Measurements from ENCODE around the gene TNFSF9. TPM values are rescaled to one million over a fixed set of nuclear protein-coding genes. Genes with fewer than 3 reads are reported as not detected.

Gene TNFSF9
- total RNA-seq, 1 donor from 2014 or later, result 0.28 TPM

DNA sequence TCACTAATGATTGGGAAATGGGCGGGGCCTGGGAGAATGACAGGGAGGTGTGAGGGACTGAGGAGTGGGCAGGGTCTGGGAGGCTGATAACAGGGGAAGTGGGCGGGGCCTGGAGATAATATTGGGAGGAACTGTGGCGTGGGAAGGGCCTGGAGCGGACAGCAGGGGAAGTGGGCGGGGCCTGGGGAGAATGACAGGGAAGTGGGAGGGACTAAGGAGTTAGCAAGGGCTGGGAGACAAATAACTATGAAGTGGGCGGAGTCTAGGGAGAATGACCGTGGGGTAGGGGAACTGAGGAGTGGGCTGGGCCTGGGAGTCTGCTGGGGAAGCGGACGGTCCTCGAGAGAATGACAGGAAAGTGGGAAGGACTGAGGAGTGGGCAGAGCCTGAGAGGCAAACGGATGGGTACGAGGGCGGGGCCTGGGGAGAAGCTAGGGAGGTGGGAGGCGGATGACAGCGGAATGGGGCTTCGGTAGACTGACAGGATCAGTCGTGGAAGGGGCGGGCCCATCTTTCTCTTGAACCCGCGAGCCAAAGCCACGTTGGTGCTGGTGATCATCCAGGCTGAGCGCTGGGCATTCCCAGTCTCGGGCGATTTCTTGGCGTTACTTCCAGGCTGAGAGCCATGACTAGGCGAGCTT, 14.7 kb upstream of the TNFSF9 start:
- Histone ChIP-seq H3K27ac (no peak overlapping the region), H2AFZ (replicated peaks) (peak overlapping the region; percentile 63), H3K36me3 (no peaks in the 10 kb centered on the region), H4K20me1 (ENCODE audit: low read depth) (no peaks in the 10 kb centered on the region), H3K27me3 (no peaks in the 10 kb centered on the region), H3K4me2 (peak overlapping the region; percentile 79), H3F3A (ENCODE audit: low read depth) (no peaks in the 10 kb centered on the region), H3K9me3 (ENCODE audit: low read depth) (no peaks in the 10 kb centered on the region), H3K9ac (no peak overlapping the region), H3K79me2 (ENCODE audit: low read depth) (no peaks in the 10 kb centered on the region), H3K4me3 (peak overlapping the region; percentile 48), H3K4me1 (no peaks in the 10 kb centered on the region)
- Mint-ChIP-seq H3K27me3 (ENCODE audit: insufficient read depth, low read depth) (peaks cover 19% of the 10 kb centered on the region), H3K4me1 (peaks cover 27% of the 10 kb centered on the region), H3K27ac (peak overlapping the region; percentile 44), H3K9me3 (no peaks in the 10 kb centered on the region), H3K36me3 (no peaks in the 10 kb centered on the region), H3K4me3 (peak overlapping the region; percentile 87)
- no peak for TF ChIP-seq EZH2phosphoT487 (IDR thresholded peaks at IDR 0.05)
- TF ChIP-seq, protein P1, sequence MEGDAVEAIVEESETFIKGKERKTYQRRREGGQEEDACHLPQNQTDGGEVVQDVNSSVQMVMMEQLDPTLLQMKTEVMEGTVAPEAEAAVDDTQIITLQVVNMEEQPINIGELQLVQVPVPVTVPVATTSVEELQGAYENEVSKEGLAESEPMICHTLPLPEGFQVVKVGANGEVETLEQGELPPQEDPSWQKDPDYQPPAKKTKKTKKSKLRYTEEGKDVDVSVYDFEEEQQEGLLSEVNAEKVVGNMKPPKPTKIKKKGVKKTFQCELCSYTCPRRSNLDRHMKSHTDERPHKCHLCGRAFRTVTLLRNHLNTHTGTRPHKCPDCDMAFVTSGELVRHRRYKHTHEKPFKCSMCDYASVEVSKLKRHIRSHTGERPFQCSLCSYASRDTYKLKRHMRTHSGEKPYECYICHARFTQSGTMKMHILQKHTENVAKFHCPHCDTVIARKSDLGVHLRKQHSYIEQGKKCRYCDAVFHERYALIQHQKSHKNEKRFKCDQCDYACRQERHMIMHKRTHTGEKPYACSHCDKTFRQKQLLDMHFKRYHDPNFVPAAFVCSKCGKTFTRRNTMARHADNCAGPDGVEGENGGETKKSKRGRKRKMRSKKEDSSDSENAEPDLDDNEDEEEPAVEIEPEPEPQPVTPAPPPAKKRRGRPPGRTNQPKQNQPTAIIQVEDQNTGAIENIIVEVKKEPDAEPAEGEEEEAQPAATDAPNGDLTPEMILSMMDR (IDR thresholded peaks at IDR 0.05), result no peak
- no peak for TF ChIP-seq EZH2 (IDR thresholded peaks at IDR 0.05)
- DNase-seq (ENCODE audit: low spot score), result peak; percentile 96

DNA sequence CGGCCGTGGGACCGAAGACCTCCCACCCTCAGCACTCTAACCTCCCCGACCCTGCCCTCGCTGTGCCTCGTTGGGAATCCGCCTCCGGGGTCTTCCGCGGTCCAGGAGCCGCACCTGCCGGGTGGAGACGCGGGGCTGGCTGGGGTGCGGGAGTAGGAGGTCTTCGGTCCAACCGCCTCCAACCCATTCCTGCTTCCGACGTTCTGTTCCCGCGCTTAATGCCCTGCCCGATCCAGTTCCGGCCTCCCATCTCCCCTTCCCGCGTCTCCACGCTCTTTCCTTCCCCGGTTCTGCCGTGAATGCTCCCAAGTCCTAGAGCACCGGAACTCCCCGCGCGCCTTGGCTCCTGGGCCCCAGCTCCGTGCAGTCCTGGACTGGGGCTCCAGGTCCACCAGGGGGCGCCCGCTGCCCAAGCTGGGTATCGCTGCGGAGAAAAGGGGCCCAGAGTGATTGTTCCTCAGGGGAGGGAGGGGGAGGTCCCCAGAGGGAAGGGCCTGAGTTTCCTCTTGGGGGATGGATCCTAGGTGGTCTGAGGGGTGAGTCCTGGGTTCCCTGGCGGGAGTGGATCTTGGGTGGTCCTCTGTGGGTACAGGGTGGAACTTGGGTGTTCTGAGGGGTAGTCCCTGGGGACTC, 14.1 kb upstream of the TNFSF9 start:
- H3K27ac ChIP-seq, result no peak overlapping the region
- H3K36me3 ChIP-seq, result no peaks in the 10 kb centered on the region
- H3K4me3 ChIP-seq, result peak overlapping the region; percentile 48
- H3K4me1 ChIP-seq, result no peaks in the 10 kb centered on the region
- Mint-ChIP-seq H3K4me3 (peak overlapping the region; percentile 87), H3K9me3 (no peaks in the 10 kb centered on the region), H3K27ac (no peak overlapping the region), H3K36me3 (no peaks in the 10 kb centered on the region), H3K27me3 (ENCODE audit: insufficient read depth, low read depth) (peaks cover 19% of the 10 kb centered on the region), H3K4me1 (peaks cover 27% of the 10 kb centered on the region)
- DNase-seq (ENCODE audit: low spot score), result peak; percentile 96
- no peaks in the 10 kb centered on the region for H4K20me1 ChIP-seq (ENCODE audit: low read depth)
- no peaks in the 10 kb centered on the region for H3K9me3 ChIP-seq (ENCODE audit: low read depth)
- H3K9ac ChIP-seq, result no peak overlapping the region
- H2AFZ ChIP-seq (replicated peaks), result peak overlapping the region; percentile 63
- TF ChIP-seq EZH2phosphoT487 (IDR thresholded peaks at IDR 0.05), result no peak
- TF ChIP-seq, protein P1 (IDR thresholded peaks at IDR 0.05), result peak; percentile 99
- H3K79me2 ChIP-seq (ENCODE audit: low read depth), result no peaks in the 10 kb centered on the region
- H3K27me3 ChIP-seq, result no peaks in the 10 kb centered on the region
- H3K4me2 ChIP-seq, result peak overlapping the region; percentile 79
- no peaks in the 10 kb centered on the region for H3F3A ChIP-seq (ENCODE audit: low read depth)

DNA sequence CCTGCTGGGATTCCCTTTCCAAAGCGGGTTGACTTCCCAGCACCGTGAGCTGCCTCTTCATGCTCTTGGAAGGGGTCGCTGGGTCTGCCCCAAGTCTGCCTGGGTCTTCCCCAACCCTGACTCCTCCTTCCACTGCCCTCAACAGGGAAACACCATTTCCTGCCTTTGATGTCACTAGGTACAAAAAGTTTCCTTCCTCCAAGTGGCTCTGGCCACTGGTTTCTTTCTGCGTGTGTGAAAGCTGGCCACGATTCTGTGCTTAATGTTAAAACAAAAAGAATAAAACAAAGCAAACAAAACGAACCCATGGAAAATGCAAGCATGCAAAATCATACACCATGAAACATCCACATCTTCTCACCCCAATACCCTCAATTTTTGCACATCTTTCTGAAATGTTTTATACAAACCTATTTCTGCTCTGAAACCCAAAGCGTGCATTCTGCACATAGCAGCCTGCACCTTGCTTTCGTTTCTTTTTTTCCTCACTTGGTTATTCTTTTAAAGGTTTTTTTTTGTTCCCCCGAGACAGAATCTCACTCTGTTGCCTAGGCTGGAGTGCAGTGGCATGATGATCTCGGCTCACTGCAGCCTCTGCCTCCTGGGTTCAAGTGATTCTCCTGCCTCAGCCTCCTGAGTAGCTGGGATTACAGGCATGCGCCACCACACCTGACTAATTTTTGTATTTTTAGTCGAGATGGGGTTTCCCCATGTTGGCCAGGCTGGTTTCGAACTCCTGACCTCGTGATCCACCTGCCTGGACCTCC, 12.5 kb upstream of the TNFSF9 start:
- DNase-seq (ENCODE audit: low spot score), result no peak
- no peak overlapping the region for H2AFZ ChIP-seq (replicated peaks)
- Mint-ChIP-seq H3K9me3 (no peaks in the 10 kb centered on the region), H3K4me1 (peaks cover 27% of the 10 kb centered on the region), H3K4me3 (no peak overlapping the region), H3K36me3 (no peaks in the 10 kb centered on the region), H3K27ac (no peak overlapping the region), H3K27me3 (ENCODE audit: insufficient read depth, low read depth) (peaks cover 19% of the 10 kb centered on the region)
- no peak overlapping the region for H3K4me3 ChIP-seq
- H3K79me2 ChIP-seq (ENCODE audit: low read depth), result no peaks in the 10 kb centered on the region
- no peak overlapping the region for H3K4me2 ChIP-seq
- TF ChIP-seq EZH2 (IDR thresholded peaks at IDR 0.05), result no peak
- TF ChIP-seq, protein P1 (IDR thresholded peaks at IDR 0.05), result no peak
- H3K36me3 ChIP-seq, result no peaks in the 10 kb centered on the region
- no peaks in the 10 kb centered on the region for H4K20me1 ChIP-seq (ENCODE audit: low read depth)
- no peaks in the 10 kb centered on the region for H3F3A ChIP-seq (ENCODE audit: low read depth)
- H3K4me1 ChIP-seq, result no peaks in the 10 kb centered on the region
- H3K27me3 ChIP-seq, result no peaks in the 10 kb centered on the region
- H3K9ac ChIP-seq, result no peak overlapping the region
- no peaks in the 10 kb centered on the region for H3K9me3 ChIP-seq (ENCODE audit: low read depth)
- no peak overlapping the region for H3K27ac ChIP-seq
